HepG2 (cell line): ENCODE measurements around the gene VPS25. TPM values are rescaled to one million over a fixed set of nuclear protein-coding genes. Genes with fewer than 3 reads are reported as not detected.

Experiments
- CBX2 ChIP-seq, 2 experiments: fragments of 200-600 bp in 1 of 2; sonication (generic); formaldehyde crosslinking in 1 of 2; IDR thresholded peaks; 2 replicates each; pipeline versions ENCODE4 v1.7.0 to v1.8.1; 2018 to 2022; ENCODE audit warnings: low read depth in 2 of 2, low read length in 1 of 2, mild to moderate bottlenecking in 1 of 2, missing genetic modification reagents in 1 of 2
- DNMT1 ChIP-seq: sonication (generic); formaldehyde crosslinking; IDR thresholded peaks from 2 replicates; pipeline ENCODE4 v1.5.1; 2020; ENCODE audit warnings: mild to moderate bottlenecking, missing genetic modification reagents
- ETV6 ChIP-seq: sonication (generic); formaldehyde crosslinking; conservative IDR thresholded peaks from 2 replicates; pipeline ENCODE4 v1.4.0; 2020; ENCODE audit warnings: missing genetic modification reagents
- FOXM1 ChIP-seq: sonication (generic); formaldehyde crosslinking; IDR thresholded peaks from 2 replicates; pipeline ENCODE4 v1.5.0; 2020; ENCODE audit warnings: missing genetic modification reagents
- FOXO1 ChIP-seq: sonication (generic); formaldehyde crosslinking; IDR thresholded peaks from 2 replicates; pipeline ENCODE4 v1.4.0; 2020; ENCODE audit warnings: missing genetic modification reagents
- HNRNPL ChIP-seq: fragments of 200-400 bp; formaldehyde crosslinking; IDR thresholded peaks from 2 replicates; pipeline ENCODE4 v1.6.1; 2017; ENCODE audit warnings: mild to moderate bottlenecking, low read depth, low read length
- IRF9 ChIP-seq: sonication (generic); formaldehyde crosslinking; IDR thresholded peaks from 2 replicates; pipeline ENCODE4 v1.8.0; 2022; ENCODE audit warnings: missing genetic modification reagents, mild to moderate bottlenecking, borderline replicate concordance
- IRX3 ChIP-seq: sonication (generic); formaldehyde crosslinking; IDR thresholded peaks from 2 replicates; pipeline ENCODE4 v1.8.1; 2023; ENCODE audit warnings: mild to moderate bottlenecking, low read depth, missing genetic modification reagents, borderline replicate concordance
- MAX ChIP-seq: IDR thresholded peaks from 2 replicates; pipeline ENCODE4 v1.6.1; 2012; ENCODE audit warnings: inconsistent platforms
- MYC ChIP-seq: sonication (generic); formaldehyde crosslinking; IDR thresholded peaks from 2 replicates; pipeline ENCODE4 v1.9.0; 2021; ENCODE audit warnings: missing genetic modification reagents, borderline replicate concordance
- NAIF1 ChIP-seq: sonication (generic); formaldehyde crosslinking; IDR thresholded peaks from 2 replicates; pipeline ENCODE4 v1.5.0; 2020; ENCODE audit warnings: mild to moderate bottlenecking, missing genetic modification reagents, borderline replicate concordance
- NR1H2 ChIP-seq: sonication (generic); formaldehyde crosslinking; IDR thresholded peaks from 2 replicates; pipeline ENCODE4 v1.8.1; 2022; ENCODE audit warnings: low read depth, missing genetic modification reagents, borderline replicate concordance
- NR2F1 ChIP-seq, 2 experiments: fragments of 450-650 bp in 1 of 2; formaldehyde crosslinking in 1 of 2; IDR thresholded peaks; 2 replicates each; pipeline versions ENCODE4 v1.5.0 to v1.6.1; 2016 to 2020; ENCODE audit warnings: mild to moderate bottlenecking in 1 of 2, missing compliant biosample characterization in 1 of 2, missing genetic modification reagents in 1 of 2, moderate library complexity in 1 of 2
- POLR2A ChIP-seq, 2 experiments: IDR thresholded peaks; 2 replicates each; pipeline ENCODE4 v1.6.1; 2011; ENCODE audit warnings: low read depth in 2 of 2, low read length in 2 of 2, mild to moderate bottlenecking in 1 of 2, moderate library complexity in 1 of 2; ENCODE audit not compliant: insufficient read depth in 1 of 2
- PRDM15 ChIP-seq: sonication (generic); formaldehyde crosslinking; IDR thresholded peaks from 2 replicates; pipeline ENCODE4 v1.4.0; 2020; ENCODE audit warnings: missing genetic modification reagents
- PRMT3 ChIP-seq: sonication (generic); formaldehyde crosslinking; IDR thresholded peaks from 2 replicates; pipeline ENCODE4 v1.8.1; 2022; ENCODE audit warnings: low read depth, mild to moderate bottlenecking, moderate library complexity, missing genetic modification reagents, borderline replicate concordance
- RFXANK ChIP-seq: IDR thresholded peaks from 2 replicates; pipeline ENCODE4 v1.6.1; 2016
- SIX4 ChIP-seq: sonication (generic); formaldehyde crosslinking; IDR thresholded peaks from 2 replicates; pipeline ENCODE4 v1.4.0; 2020; ENCODE audit warnings: missing genetic modification reagents
- TCF7 ChIP-seq: sonication (generic); IDR thresholded peaks from 2 replicates; pipeline ENCODE4 v1.6.1; 2016; ENCODE audit warnings: antibody characterized with exemption, low read depth
- ZBTB39 ChIP-seq: sonication (generic); formaldehyde crosslinking; IDR thresholded peaks from 2 replicates; pipeline ENCODE4 v1.5.0; 2020; ENCODE audit warnings: missing genetic modification reagents
- ZBTB8A ChIP-seq: sonication (generic); formaldehyde crosslinking; IDR thresholded peaks from 2 replicates; pipeline ENCODE4 v1.4.0; 2020; ENCODE audit warnings: mild to moderate bottlenecking, low read depth, missing genetic modification reagents, borderline replicate concordance
- ZNF235 ChIP-seq: sonication (generic); formaldehyde crosslinking; IDR thresholded peaks from 2 replicates; pipeline ENCODE4 v1.8.1; 2023; ENCODE audit warnings: mild to moderate bottlenecking, missing genetic modification reagents, borderline replicate concordance
- ZNF605 ChIP-seq: sonication (generic); formaldehyde crosslinking; IDR thresholded peaks from 2 replicates; pipeline ENCODE4 v1.8.0; 2022; ENCODE audit warnings: mild to moderate bottlenecking, missing genetic modification reagents
- polyA plus RNA-seq, 8 experiments: library from polyadenylated mRNA; depleted of rRNA in 3 of 8; stranded (reverse) in 7 of 8; unstranded in 1 of 8; fragments of >200 nt; fragmentation: Illumina TruSeq in 4 of 8; extraction: Trizol in 4 of 8; gene quantifications; 2 replicates each; pipeline versions ENCODE4 v1.2.1 to v1.2.3, GENCODE V29; 2011 to 2016; ENCODE audit warnings: low read depth in 4 of 8, missing spikeins in 1 of 8, mixed read lengths in 1 of 8; ENCODE audit not compliant: insufficient read depth in 1 of 8
- total RNA-seq, 5 experiments: library from RNA; depleted of rRNA; stranded (reverse); fragments of >200 nt; fragmentation: Illumina TruSeq; extraction: Trizol; gene quantifications; 2 replicates each; pipeline ENCODE4 v1.2.3, GENCODE V29; 2016; ENCODE audit warnings: low read depth in 1 of 5

Gene VPS25
- total and polyA plus RNA-seq, 2 of the 13 experiments (the other 11 are each of a cell fraction or from before 2014, with no cell fraction given), result 161 to 249 TPM

GRCh38 chr17:42744283-42744805 lies 28.9 kb upstream of the VPS25 start (continued):
- TF ChIP-seq PRDM15 (CRISPR knock-in tag), result peak; percentile 86
- TF ChIP-seq PRMT3 (CRISPR knock-in tag), result 0 out of 2 replicates have a peak, but pooled peaks have one; percentile 62
- no peak for TF ChIP-seq RFXANK (CRISPR knock-in tag)
- 0 out of 2 replicates have a peak, but pooled peaks have one; percentile 18 for TF ChIP-seq HNRNPL
- TF ChIP-seq POLR2A (IDR thresholded peaks at IDR 0.05; ENCODE audit: insufficient read depth in 1 of 2, low read depth in 2 of 2, low read length in 2 of 2), result peak; percentile 61 to 92; a peak in 3 of 4 replicates
- TF ChIP-seq NR2F1 (CRISPR knock-in tag; IDR thresholded peaks at IDR 0.05), result 0 out of 4 replicates have a peak, but pooled peaks of 1 of the 2 experiments have one; percentile 21
- TF ChIP-seq ZBTB8A (CRISPR knock-in tag), result no peak; the same call in 1 of the 2 replicates
- no peak for TF ChIP-seq TCF7
- no peak for TF ChIP-seq IRF9 (CRISPR knock-in tag)
- no peak for TF ChIP-seq FOXO1 (CRISPR knock-in tag)
- TF ChIP-seq NR1H2, result no peak
- no peak for TF ChIP-seq CBX2 (IDR thresholded peaks at IDR 0.05; ENCODE audit: low read depth, low read length)
- no peak for TF ChIP-seq CBX2 (CRISPR knock-in tag; IDR thresholded peaks at IDR 0.05; ENCODE audit: low read depth)
- TF ChIP-seq MYC, result peak; percentile 77
- TF ChIP-seq ZNF235, result no peak
- peak; percentile 81; the same call in 1 of the 2 replicates for TF ChIP-seq ZBTB39 (CRISPR knock-in tag)
- peak; percentile 18; the same call in 1 of the 2 replicates for TF ChIP-seq FOXM1 (CRISPR knock-in tag)
- no peak for TF ChIP-seq ZNF605 (CRISPR knock-in tag)
- no peak for TF ChIP-seq IRX3
- TF ChIP-seq ETV6, result no peak
- TF ChIP-seq SIX4 (CRISPR knock-in tag), result no peak
- TF ChIP-seq DNMT1 (CRISPR knock-in tag), result no peak
- peak; percentile 86 for TF ChIP-seq MAX
- no peak for TF ChIP-seq NAIF1
